SW480 (cell line): Measurements from ENCODE around the gene OPCML.

Source experiments
- DNase-seq: peaks from one replicate; pipeline ENCODE4 v3.0.0-alpha.2; 2016; ENCODE audit warnings: low spot score

OPCML gene

DNA sequence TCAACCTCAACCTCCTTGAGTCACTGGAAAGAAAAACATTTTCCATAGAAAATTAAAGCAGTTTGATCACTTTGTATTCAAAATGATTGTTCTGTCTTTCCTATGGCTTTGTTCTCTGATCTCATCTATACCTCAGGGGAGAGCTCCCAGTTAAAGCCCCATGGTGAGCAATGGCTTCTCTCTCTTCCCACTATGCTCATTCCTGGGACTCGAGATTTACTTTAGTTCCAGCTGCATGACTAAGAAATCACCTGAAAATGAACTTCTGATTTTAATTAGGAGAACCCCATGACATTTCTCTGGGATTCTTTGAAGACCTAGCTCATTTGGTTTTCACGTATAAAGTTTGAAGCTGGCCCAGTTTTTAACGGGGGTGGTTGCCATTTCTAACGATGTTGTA, 921.5 kb downstream of the OPCML start:
- no peak for DNase-seq

DNA sequence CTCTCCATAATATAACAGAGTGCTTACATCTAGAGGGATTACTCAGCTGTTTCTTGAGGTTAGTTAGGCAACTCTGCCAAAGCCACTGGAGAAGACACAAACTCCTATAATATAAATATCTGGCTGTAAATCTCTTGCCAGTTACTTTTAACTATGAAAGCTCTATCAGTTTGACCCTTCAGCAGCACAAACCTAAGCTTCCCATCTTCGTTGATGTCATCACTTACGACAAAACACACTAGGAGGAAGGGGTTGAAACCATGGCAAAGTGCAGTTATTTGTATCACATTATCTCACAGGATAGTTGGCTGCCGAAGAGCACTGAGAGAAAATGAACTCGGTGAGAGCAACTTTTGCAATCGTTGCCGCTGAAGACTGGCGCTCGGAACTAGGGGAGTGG, 922.1 kb downstream of the OPCML start:
- DNase-seq = no peak

DNA sequence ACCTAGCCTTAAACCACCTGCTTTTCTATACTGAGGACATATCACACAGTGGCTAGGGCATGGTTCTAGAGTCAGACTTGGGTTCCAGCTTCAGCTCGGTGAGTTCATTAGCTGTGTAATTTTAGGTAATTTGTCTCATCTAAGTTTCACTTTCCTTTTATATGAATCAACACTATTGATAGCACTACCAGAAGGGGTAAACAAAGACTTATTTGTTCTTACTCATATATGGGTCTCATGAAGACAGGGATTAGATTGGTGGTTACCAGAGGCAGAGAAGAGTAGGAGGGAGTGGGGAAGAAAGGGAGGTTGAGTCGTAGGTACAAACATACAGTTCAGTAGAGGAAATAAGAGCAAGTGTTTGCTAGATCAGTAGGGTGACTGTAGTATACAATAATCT, 924.7 kb downstream of the OPCML start:
- peak; percentile 5 for DNase-seq

DNA sequence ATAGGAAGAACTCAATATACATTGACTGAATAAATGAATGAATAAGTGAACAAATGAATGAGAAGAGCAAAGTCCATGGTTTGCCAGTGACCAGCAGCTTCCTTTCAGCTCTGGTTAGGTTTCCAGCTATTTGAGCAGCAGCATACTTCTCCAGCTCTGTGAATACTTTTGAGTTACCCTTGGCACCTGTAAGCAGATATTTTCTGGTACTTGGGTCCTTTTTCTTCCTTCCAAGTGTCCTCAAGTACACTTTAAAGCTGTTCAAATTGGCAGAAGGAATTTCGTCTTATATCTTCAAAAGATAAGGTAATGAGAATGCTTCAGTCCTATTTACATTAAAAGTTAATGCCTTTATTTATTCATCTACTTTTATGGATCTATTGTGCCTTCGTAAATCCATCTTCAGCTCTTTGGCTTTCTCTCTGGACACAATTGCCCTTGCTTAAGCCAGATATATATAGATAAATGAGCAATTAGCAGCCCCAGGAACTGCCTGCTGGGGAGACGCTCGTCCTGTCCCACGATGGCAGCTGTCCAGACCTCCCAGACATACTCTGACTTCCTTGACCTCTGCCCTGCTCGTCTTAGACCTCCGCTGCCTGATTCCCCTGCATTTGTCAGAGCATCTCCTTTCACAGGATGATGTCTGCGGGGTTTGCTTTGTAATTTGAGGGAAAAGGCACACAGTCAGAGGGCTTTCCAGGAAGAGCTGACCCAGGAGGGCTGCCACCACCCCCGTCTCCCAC, 926.3 kb downstream of the OPCML start:
- no peak for DNase-seq

DNA sequence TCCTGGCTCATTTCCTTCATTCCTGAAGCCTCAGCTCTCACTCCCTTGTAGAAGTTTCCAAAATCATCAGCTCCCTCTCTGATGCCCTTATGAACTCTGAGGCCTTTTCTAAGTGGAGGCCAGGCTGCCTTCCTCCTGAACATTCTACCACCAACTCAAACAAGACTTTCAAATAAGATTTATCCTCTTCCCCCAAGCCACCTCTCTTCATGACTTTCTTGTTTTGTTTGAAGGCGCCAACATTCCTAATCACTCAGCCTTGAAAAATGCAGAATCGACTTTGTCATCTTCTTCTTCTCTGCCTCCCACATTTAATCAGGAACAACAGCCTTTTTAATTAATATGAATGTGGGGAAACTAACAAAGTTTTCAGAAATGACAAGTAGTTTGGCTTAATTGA, 927.9 kb downstream of the OPCML start:
- DNase-seq = no peak

DNA sequence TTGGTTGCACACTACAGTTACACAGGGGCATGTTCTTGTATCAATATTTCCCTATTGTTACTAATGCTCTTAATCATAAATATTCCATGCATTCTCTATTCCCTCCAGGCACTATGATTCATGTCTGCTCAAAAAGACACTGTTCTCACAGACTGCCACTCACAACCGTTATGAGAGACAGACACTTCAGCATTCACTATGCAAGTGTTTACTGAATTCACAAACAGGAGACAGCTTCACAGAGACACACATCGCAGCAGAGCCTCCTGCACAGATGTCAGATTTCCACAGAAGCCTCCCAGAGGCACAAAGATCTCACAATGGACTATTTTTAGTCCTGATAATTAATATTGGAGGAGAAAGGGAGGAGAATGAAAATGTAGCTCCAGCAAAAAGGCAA, 930.4 kb downstream of the OPCML start:
- DNase-seq = no peak

DNA sequence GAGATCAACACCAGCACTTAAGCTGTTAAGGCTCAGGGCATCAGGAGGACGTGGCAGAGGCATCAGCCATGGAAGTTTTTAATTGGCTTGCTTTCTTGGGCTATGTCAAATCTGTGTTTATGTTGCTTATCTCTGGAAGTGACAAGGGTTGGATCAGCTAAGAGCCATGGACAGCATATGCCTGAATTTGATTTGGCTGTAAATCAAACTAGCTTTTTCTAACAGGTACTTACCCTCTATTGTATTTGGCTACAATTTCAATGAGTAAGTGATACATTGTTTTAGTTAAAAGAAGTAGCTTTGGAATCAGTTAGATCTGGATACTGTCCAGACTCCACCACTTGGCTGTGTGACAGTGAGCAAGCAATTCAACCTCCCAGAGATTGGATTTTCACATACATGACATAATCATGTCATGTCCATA, 936.6 kb downstream of the OPCML start:
- DNase-seq = no peak

DNA sequence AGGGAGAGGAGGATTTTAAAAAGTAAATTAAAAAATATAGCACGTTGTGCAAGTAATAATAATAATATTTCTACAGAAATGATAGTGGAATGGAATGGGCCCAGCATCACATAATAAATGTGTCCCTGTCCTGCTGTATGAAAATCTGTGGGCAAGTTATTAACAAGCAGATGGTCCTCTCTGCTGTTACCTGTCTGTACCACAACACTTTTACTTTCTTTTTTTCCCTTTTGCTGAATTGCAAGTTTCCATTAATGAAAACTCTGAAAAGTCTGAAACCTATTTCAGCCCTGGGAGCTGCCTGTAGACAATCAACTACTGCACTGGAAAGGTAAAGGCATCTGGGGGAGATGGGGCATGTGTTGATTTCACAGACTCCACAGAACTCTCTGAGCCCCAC, 937.1 kb downstream of the OPCML start:
- DNase-seq = no peak

DNA sequence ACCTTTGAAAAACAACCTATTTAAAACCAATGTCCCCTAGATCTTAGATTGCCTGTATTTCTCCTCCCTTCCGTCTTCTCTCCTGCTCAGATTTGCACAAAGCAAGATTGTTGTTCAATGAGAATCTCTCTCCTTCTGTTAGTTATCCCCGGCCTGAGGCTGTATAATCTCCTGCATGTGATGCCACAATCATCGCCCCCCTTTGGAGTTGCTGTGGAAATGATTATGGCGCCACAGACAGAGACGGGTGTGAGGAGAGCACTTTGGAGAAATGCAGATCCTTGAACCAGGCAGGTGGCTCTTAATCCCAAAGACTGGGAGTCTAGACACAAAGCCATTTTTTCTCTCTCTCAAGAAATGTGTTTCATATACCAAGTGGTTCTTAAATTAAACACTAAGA, 941.3 kb downstream of the OPCML start:
- no peak for DNase-seq

DNA sequence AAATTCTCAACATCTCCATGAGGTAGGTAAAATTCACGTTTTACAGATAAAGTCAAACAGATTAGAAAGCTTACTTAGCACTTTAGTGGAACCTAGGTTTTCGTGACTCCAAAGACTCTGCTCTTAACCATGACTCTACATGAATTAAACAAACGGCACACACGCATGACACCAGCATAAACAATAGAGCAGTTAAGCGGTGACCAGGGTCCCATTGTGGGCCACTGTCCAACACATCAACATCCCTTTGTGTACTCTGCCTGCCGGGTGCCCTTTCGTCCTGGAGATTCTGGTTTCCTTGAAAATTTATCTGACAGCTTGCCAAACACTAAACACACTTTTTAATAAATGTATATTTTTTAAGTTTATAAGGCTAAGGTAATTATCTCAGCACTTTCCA, 941.7 kb downstream of the OPCML start:
- DNase-seq = no peak

DNA sequence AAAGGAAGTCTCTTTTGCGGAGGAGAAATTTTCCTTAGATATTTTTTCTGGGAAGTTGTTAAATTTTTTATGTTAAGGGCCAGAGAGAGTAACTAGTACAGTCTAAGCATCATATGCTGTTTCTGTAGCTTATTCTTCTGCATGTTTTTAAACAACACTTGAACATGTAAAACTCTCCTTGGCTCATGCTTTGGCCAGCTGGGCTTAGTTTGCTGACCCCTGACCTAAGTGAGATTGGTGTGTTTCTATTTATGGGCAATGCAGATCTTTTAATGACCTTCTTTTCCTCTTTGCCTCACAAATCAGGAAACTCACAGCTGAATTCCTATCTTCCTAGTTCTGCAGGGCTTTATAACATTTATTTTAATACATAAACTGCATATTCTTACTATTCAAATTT, 942.5 kb downstream of the OPCML start:
- no peak for DNase-seq

DNA sequence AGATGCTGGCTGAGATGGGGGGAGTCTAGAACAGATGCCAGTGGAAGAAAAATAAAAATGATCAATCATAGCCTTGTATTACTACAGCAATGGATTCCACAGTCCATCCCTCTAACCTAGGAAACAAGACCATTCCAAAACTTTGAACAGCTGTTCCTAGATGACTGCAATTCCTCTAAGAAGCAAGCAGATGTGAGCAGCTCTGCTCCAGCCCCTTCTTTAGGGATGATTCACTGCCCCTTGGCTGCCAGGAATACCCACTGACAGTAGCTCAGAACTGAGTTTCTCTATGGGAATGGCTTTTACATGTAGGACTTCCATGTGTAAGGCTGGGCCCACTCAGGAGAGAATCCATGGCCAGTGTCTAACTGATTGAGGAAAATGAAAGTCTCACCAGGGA, 943.9 kb downstream of the OPCML start:
- DNase-seq = no peak

DNA sequence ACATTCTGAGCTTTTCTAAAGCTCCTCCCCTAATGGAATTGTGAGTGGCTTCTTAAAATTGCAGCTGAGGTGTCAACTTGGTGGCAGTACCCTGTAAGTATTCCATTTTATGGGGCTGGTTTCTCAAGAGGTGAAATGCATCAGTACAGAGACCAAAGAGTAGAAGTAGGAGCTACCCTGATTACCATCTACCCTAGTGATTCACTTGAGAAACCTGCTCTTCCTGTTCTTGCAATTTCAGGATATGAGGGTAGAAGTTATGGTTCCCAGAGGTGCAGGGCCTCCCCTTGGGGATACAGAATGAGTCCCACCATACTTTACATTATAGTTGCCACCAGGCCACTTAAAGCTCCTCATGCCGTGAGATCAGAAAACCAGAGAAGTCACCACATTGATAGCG, 944.6 kb downstream of the OPCML start:
- no peak for DNase-seq

DNA sequence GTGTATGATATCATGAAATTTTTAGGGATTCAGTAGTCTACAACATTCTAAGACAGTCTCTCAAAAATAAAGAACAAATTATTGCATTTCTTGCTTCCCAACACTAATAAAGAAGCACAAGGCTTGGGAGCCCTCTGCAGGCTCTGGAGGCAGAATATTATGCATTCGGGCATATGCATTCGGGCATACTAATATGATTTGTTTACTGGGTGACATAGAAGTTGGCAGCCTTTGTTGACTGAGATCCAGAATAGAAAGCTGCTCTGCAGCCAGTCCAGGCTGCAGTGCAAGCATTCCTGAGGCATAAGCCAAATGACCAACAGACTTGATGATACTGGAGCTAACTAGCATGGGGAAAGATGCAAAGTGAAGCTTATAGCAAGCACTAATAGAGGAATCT, 945.5 kb downstream of the OPCML start:
- no peak for DNase-seq

DNA sequence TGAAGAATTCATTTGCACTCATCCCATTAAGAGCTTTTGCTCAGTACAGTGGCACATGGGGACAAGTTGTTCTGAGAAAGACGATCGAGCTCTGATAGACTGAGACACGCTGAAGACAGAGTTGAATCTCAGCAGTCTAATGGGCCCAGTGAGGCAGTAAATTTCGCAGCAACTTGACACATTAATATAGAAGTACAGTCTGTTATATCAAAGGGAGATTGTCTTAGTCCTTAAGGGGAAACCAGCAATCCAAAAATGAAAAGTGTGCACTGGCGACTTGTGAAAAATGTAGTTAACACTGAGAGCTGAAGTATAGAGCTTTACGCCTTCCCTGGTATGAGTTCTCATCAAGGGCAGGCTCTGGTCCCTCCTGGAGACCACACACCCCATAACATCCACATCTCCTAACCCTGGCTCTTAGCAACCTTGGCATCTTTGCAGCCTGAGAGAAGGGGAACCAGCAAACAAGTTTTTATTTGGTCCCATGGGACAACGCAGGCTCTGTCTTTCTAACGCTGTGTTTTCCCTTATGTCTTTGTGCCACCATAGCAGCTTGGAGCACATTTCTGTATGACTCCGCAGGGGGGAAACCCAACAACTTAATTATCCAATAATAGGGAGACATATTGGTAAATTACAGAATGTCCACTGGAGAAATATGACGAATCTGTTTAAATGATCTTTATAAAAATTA, 952.5 kb downstream of the OPCML start:
- no peak for DNase-seq

DNA sequence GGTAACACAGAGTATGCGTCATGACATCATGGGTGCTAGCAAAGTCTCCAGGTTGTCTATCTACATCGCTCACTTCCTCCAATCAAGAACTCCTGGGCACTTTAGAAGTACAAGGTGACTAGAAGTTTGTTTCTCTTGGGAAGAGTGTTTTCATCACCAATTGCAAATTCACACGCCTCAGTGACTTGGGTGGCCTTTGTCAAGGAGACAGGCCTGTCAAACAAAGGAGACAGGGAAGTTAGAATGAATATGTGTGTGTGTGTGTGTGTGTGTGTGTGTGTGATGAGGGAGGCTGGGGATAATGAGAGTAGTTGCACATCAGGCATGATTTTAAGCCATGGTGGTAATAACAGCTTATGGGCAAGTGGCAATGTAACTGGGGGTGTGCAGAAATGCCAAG, 953.2 kb downstream of the OPCML start:
- no peak for DNase-seq

DNA sequence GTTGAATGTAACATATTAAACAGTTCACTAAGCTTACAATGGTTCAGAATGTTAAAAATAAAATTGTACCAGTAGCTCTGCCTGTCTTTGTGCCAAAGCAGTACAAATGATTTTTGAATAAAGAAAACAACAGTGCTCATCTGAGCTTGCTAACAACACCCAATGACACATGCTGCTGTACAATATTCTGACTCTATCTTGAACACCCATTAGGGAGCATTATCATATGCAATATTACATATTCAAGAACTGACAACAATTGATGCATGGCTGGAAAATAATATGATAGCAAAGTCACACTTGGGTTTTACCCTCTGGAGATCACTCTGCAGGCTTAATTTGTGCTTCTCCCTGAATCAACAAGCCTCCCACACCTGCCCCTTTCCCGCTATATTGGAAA, 953.7 kb downstream of the OPCML start:
- no peak for DNase-seq

DNA sequence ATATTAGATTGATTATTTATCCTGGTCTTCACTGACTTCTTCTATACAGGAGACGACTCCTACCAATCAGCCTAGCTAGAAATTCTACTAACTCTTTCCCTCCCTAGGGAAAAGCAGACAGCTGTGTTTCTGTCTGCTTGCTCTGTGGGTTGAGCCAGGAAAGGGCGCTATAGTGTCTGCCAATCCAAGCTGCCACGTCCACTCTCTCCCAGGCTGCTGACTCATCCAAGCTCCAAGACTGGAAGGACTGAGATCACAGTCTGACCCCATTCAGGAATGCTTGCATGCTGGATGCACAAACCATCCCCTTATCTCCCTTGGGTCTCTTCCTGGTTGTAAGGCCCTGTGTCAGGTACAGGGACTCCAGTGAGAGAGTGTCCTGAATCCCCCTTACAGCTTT, 955.6 kb downstream of the OPCML start:
- peak; percentile 11 for DNase-seq

DNA sequence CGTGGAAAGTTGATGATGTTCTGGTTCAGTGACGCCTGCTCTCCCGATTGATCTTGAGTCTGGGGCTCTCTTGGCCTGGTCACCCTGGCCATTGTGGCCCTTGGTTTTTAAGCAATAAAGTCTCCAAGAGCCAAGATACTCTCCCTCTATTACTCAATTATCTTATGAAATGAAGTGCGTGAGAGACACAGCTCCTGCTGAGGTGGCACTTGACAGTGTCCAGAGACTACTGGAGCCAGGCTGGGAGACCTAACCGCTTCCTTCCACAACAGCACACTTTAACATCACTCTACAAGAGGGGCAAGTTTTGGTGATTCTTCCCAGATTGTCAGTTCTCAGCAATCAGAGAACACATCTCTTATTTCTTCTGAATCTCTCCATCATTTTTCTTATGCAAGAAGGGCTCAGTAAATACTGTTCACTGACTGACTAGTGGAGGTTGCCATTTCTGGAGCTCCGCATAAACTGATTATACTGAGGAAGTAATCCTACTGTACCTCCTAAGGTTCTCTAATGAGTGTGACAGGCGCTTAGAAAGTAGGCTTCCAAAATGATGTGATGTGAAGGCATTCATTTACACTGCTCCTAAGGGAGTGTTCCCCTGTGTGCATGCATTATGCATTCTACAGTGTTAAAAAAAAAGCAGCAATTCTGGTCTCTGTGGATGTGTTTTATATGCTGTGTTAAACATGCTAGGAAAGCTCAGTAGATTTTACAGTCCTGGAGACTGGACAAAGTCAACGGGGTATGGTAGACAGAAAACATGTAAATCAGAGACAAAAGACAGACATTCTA, 968.0 kb downstream of the OPCML start:
- no peak for DNase-seq

DNA sequence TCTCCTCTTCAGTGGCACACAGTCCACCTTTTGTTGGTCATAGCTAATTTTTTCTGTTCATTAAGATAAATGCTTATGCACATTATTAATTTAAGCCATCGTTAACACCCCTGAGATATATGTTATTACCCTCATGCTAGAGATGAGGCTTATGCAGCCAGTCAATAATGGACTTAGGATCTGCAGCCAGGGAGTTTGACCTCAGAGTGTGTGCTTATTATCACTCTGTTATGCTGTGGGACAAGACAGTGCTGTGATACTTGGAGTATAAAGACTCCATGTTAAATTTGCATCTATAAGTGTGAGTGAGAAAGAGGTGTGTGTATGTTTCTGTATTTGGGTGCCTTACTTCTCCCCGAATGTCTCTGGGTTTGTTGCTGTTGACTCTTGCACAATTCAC, 969.3 kb downstream of the OPCML start:
- no peak for DNase-seq

DNA sequence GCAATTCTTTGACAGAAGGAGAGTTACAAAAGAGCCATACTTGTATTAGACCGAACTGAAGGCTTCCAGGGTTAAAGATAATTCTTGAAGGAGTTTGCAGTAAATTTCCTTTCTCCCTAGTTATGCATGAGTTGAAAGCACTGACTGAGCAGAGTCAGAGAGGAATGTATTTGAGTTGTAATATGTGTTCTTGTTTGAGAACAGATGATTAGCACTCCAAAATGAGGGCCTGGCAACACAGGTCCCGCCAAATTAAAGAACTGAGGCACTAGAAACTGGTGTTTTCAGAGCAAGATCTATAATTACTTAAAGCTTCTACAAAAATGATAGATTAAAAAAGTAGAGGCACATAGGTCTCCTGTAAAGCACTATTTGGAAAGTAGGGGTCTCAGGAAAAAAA, 970.4 kb downstream of the OPCML start:
- DNase-seq = no peak

DNA sequence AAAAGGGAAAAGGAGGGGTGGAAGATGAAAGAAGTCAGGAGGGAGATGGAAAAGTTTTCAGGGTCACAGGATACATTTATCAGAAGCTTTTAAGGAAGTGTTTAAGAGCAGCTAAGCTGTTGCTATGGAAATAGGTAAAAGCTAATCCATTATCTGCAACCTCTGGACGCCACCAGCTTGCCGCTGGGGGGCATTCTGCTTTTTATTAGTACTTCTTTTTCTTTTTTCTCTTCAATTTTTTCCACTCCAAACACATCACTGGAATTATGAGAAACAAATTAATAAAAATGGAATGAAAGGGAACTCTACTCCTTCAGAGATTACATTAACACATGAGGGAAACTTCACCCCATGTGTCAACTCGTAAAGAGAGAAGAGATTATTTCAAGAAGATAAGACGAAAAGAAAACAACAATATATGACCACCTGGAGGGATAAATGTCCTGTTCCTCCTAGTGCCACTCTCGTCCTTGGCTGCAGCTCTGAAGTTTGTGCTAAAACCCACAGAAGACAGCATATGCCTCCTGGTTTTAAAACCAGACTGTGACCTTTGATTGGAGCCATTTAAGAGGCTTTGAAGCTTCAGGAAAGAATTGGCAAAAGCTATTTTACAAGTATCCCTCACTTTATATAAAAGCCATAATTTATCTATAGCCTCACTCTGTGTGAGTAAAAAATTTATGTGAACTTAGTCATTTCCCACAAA, 972.8 kb downstream of the OPCML start:
- no peak for DNase-seq

DNA sequence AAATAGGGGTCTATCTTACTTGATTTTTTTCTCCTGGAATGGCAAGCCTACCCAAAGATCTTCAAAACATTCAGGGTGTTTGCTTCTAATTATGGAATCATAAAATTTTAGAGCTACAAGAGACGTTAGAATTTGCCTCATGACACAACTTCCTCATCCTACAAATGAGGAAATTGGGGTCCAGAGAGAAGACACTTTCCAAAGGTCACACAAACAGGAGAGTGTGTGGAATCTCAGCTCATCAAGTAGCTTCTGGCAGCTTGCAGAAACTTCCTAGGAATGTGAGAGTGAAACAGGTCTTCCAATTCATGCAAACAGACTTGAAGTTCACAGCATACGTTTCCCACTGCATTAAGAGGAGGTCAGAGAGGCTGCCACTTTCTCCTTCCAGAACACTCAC, 976.0 kb downstream of the OPCML start:
- DNase-seq = no peak
